ENCODE measurements around the gene SKOR1.

Gene SKOR1

DNA sequence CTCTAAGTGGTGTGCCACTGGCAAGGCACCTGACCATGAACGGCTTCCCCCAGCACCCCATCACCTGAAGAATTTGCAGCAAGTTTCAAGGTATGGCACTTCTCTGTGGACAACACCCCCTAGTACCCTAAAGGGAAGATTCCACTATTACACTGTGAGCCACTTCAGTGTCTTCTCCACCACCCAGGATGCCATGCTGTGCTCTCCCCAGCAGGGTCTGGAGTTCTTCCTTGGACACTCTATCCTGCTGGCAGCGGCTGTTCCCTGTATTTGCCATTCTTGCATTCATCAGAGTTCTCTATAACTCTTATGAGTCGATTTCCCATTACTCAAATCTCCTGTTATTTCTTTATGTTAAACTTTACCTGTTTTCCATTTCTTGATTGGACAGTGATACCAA is 48.5 kb downstream of the SKOR1 start:
- Histone ChIP-seq H2AK5ac (ENCODE audit: low read length) (no peak overlapping the region), H2BK5ac (ENCODE audit: low read depth, low read length, poor library complexity) (no peak overlapping the region), H3K4me1 (ENCODE audit: control insufficient read depth in 1 of 2, insufficient read depth in 2 of 2, low read length in 2 of 2) (no peaks in the 10 kb centered on the region), H3K79me2 (ENCODE audit: control insufficient read depth, insufficient read depth, low read length, poor library complexity) (no peaks in the 10 kb centered on the region), H3K14ac (ENCODE audit: low read length) (no peak overlapping the region), H2BK12ac (ENCODE audit: low read length) (no peak overlapping the region), H3K4ac (ENCODE audit: low read depth, low read length) (no peak overlapping the region), H3K79me1 (ENCODE audit: low read length) (no peaks in the 10 kb centered on the region), H4K91ac (ENCODE audit: low read depth, low read length) (no peak overlapping the region), H3K23ac (ENCODE audit: low read length) (peak overlapping the region; percentile 3), H3K36me3 (ENCODE audit: control insufficient read depth in 1 of 2, insufficient read depth in 2 of 2, low read length in 2 of 2) (no peaks in the 10 kb centered on the region), H2BK120ac (ENCODE audit: insufficient read depth, low read length, poor library complexity) (no peak overlapping the region), H3K4me3 (ENCODE audit: low read depth, low read length) (no peak overlapping the region), H3K9me3 (ENCODE audit: insufficient read depth, low read depth, low read length) (peaks cover 4% of the 10 kb centered on the region), H3K18ac (ENCODE audit: low read length) (no peak overlapping the region), H3K27me3 (ENCODE audit: insufficient read depth, low read length) (no peaks in the 10 kb centered on the region), H4K12ac (ENCODE audit: low read depth, low read length) (no peak overlapping the region), H3K27ac (ENCODE audit: low read depth, low read length) (no peak overlapping the region), H2AFZ (ENCODE audit: insufficient read depth, low read length, poor library complexity) (no peak overlapping the region), H4K8ac (ENCODE audit: low read depth, low read length) (no peak overlapping the region), H3K9ac (ENCODE audit: low read length) (no peak overlapping the region), H3K4me2 (ENCODE audit: low read length) (no peak overlapping the region)
- no CpG with 5 or more reads among the region's 3 CpGs for WGBS (ENCODE audit: extremely low coverage, insufficient coverage, insufficient read length)
- no peak for DNase-seq

DNA sequence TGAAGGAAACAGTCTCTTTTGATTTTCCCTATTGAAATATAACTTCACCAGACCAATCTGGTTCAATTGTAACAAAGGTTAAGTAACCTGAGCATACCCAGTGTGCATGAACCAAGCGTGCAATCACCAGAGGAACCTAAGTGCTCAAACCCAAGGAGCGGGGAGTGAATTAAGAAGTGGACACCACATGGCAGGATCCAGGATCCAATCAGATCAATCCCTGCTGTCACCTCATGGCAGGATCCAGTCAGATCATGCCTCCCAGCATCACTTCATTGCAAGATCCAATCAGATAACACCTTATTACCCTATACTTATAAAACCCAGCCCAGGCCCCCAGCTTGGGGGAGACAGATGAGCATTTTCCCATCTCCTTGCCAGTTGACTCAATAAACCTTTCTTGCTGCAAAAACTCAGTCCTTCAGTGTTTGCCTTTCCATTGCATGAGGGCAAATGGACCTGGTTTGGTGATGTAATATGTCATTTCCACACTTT is 53.5 kb downstream of the SKOR1 start:
- H2AFZ ChIP-seq (ENCODE audit: insufficient read depth, low read length, poor library complexity), result no peak overlapping the region
- no peak overlapping the region for H3K4me2 ChIP-seq (ENCODE audit: low read length)
- no peak overlapping the region for H2BK12ac ChIP-seq (ENCODE audit: low read length)
- H2AK5ac ChIP-seq (ENCODE audit: low read length), result no peak overlapping the region
- H3K9me3 ChIP-seq (ENCODE audit: insufficient read depth, low read depth, low read length), result peaks cover 1% of the 10 kb centered on the region
- no peak overlapping the region for H4K8ac ChIP-seq (ENCODE audit: low read depth, low read length)
- no peak overlapping the region for H4K91ac ChIP-seq (ENCODE audit: low read depth, low read length)
- no peaks in the 10 kb centered on the region for H3K36me3 ChIP-seq (ENCODE audit: control insufficient read depth in 1 of 2, insufficient read depth in 2 of 2, low read length in 2 of 2)
- H3K14ac ChIP-seq (ENCODE audit: low read length), result no peak overlapping the region
- H3K18ac ChIP-seq (ENCODE audit: low read length), result no peak overlapping the region
- H3K23ac ChIP-seq (ENCODE audit: low read length), result no peak overlapping the region
- H3K4ac ChIP-seq (ENCODE audit: low read depth, low read length), result no peak overlapping the region
- H4K12ac ChIP-seq (ENCODE audit: low read depth, low read length), result no peak overlapping the region
- DNase-seq, result no peak
- H3K79me2 ChIP-seq (ENCODE audit: control insufficient read depth, insufficient read depth, low read length, poor library complexity), result no peaks in the 10 kb centered on the region
- H3K27ac ChIP-seq (ENCODE audit: low read depth, low read length), result no peak overlapping the region
- H2BK5ac ChIP-seq (ENCODE audit: low read depth, low read length, poor library complexity), result no peak overlapping the region
- no peaks in the 10 kb centered on the region for H3K27me3 ChIP-seq (ENCODE audit: insufficient read depth, low read length)
- no peaks in the 10 kb centered on the region for H3K4me1 ChIP-seq (ENCODE audit: control insufficient read depth in 1 of 2, insufficient read depth in 2 of 2, low read length in 2 of 2)
- H3K9ac ChIP-seq (ENCODE audit: low read length), result no peak overlapping the region
- H2BK120ac ChIP-seq (ENCODE audit: insufficient read depth, low read length, poor library complexity), result no peak overlapping the region
- WGBS (ENCODE audit: extremely low coverage, insufficient coverage, insufficient read length), result no CpG with 5 or more reads among the region's 2 CpGs
- H3K4me3 ChIP-seq (ENCODE audit: low read depth, low read length), result no peak overlapping the region
- no peaks in the 10 kb centered on the region for H3K79me1 ChIP-seq (ENCODE audit: low read length)

DNA sequence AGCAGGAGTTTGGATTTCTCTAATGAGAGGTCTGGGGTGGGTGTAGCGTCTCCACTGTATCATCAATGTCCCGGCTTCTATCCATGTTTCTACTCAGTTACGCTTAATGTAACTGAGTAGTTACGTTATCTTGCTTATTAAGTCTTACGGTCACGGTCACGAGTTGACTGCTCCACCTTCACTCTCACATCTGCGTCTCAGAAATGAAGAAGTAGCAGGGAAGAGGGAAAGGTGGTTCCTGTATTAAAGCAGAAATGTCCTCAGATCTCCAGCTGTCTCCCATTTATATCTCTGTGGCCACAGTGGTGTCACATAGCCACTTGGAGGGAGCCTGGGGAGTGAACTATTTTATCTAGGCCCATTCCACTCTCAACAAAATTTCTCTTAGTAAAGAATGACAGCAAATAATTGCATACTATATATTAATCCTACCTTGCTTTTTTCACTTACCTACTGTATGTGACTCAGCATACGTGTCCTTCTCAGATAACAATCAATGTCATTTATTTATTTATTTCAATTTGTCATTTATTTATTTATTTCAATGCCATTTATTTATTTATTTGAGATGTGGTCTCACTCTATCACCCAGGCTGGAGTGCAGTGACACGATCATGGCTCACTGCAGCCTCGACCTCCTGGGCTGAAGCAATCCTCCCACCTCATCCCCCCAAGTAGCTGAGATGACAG is 54.3 kb downstream of the SKOR1 start:
- H3K18ac ChIP-seq (ENCODE audit: low read length), result no peak overlapping the region
- H3K27ac ChIP-seq (ENCODE audit: low read depth, low read length), result no peak overlapping the region
- no peak overlapping the region for H4K8ac ChIP-seq (ENCODE audit: low read depth, low read length)
- no peaks in the 10 kb centered on the region for H3K79me2 ChIP-seq (ENCODE audit: control insufficient read depth, insufficient read depth, low read length, poor library complexity)
- no peak overlapping the region for H3K9ac ChIP-seq (ENCODE audit: low read length)
- peaks cover 6% of the 10 kb centered on the region in 2 experiments for H3K4me1 ChIP-seq (ENCODE audit: control insufficient read depth in 1 of 2, insufficient read depth in 2 of 2, low read length in 2 of 2)
- H3K4ac ChIP-seq (ENCODE audit: low read depth, low read length), result no peak overlapping the region
- H3K36me3 ChIP-seq (ENCODE audit: control insufficient read depth in 1 of 2, insufficient read depth in 2 of 2, low read length in 2 of 2), result no peaks in the 10 kb centered on the region
- no CpG with 5 or more reads among the region's 11 CpGs for WGBS (ENCODE audit: extremely low coverage, insufficient coverage, insufficient read length)
- no peak overlapping the region for H3K4me2 ChIP-seq (ENCODE audit: low read length)
- no peaks in the 10 kb centered on the region for H3K27me3 ChIP-seq (ENCODE audit: insufficient read depth, low read length)
- H2BK12ac ChIP-seq (ENCODE audit: low read length), result no peak overlapping the region
- no peak overlapping the region for H4K91ac ChIP-seq (ENCODE audit: low read depth, low read length)
- H2AK5ac ChIP-seq (ENCODE audit: low read length), result no peak overlapping the region
- H3K23ac ChIP-seq (ENCODE audit: low read length), result no peak overlapping the region
- H4K12ac ChIP-seq (ENCODE audit: low read depth, low read length), result no peak overlapping the region
- H2BK120ac ChIP-seq (ENCODE audit: insufficient read depth, low read length, poor library complexity), result no peak overlapping the region
- no peak overlapping the region for H3K4me3 ChIP-seq (ENCODE audit: low read depth, low read length)
- no peak overlapping the region for H2BK5ac ChIP-seq (ENCODE audit: low read depth, low read length, poor library complexity)
- DNase-seq, result no peak
- H3K79me1 ChIP-seq (ENCODE audit: low read length), result peaks cover 3% of the 10 kb centered on the region
- no peaks in the 10 kb centered on the region for H3K9me3 ChIP-seq (ENCODE audit: insufficient read depth, low read depth, low read length)
- no peak overlapping the region for H3K14ac ChIP-seq (ENCODE audit: low read length)
- no peak overlapping the region for H2AFZ ChIP-seq (ENCODE audit: insufficient read depth, low read length, poor library complexity)

GRCh38 chr15:67880651-67881182 is 55.4 kb downstream of the SKOR1 start:
- Histone ChIP-seq H3K27ac (ENCODE audit: low read depth, low read length) (no peak overlapping the region), H3K4me3 (ENCODE audit: low read depth, low read length) (no peak overlapping the region), H2BK120ac (ENCODE audit: insufficient read depth, low read length, poor library complexity) (no peak overlapping the region), H3K79me2 (ENCODE audit: control insufficient read depth, insufficient read depth, low read length, poor library complexity) (no peaks in the 10 kb centered on the region), H3K4ac (ENCODE audit: low read depth, low read length) (no peak overlapping the region), H3K18ac (ENCODE audit: low read length) (no peak overlapping the region), H3K4me2 (ENCODE audit: low read length) (no peak overlapping the region), H4K12ac (ENCODE audit: low read depth, low read length) (no peak overlapping the region), H4K8ac (ENCODE audit: low read depth, low read length) (no peak overlapping the region), H3K79me1 (ENCODE audit: low read length) (peaks cover 7% of the 10 kb centered on the region), H2AFZ (ENCODE audit: insufficient read depth, low read length, poor library complexity) (no peak overlapping the region), H3K27me3 (ENCODE audit: insufficient read depth, low read length) (no peaks in the 10 kb centered on the region), H2BK5ac (ENCODE audit: low read depth, low read length, poor library complexity) (no peak overlapping the region), H3K9me3 (ENCODE audit: insufficient read depth, low read depth, low read length) (no peaks in the 10 kb centered on the region), H4K91ac (ENCODE audit: low read depth, low read length) (no peak overlapping the region), H3K14ac (ENCODE audit: low read length) (no peak overlapping the region), H3K4me1 (ENCODE audit: control insufficient read depth in 1 of 2, insufficient read depth in 2 of 2, low read length in 2 of 2) (peaks cover 6% of the 10 kb centered on the region in 2 experiments), H3K36me3 (ENCODE audit: control insufficient read depth in 1 of 2, insufficient read depth in 2 of 2, low read length in 2 of 2) (no peaks in the 10 kb centered on the region), H3K23ac (ENCODE audit: low read length) (no peak overlapping the region), H3K9ac (ENCODE audit: low read length) (no peak overlapping the region), H2AK5ac (ENCODE audit: low read length) (no peak overlapping the region), H2BK12ac (ENCODE audit: low read length) (no peak overlapping the region)
- no peak for DNase-seq
- WGBS (ENCODE audit: extremely low coverage, insufficient coverage, insufficient read length), result no CpG with 5 or more reads among the region's 3 CpGs
